ENCODE measurements around the gene TGFBR3L. TPM values are rescaled to one million over a fixed set of nuclear protein-coding genes. Genes with fewer than 3 reads are reported as not detected.

TGFBR3L gene
- total RNA-seq, 3 donors from 2014 or later (not counting 1 experiment from before 2014, with no cell fraction given) = 3.5 to 4.6 (median 4.4) TPM

DNA sequence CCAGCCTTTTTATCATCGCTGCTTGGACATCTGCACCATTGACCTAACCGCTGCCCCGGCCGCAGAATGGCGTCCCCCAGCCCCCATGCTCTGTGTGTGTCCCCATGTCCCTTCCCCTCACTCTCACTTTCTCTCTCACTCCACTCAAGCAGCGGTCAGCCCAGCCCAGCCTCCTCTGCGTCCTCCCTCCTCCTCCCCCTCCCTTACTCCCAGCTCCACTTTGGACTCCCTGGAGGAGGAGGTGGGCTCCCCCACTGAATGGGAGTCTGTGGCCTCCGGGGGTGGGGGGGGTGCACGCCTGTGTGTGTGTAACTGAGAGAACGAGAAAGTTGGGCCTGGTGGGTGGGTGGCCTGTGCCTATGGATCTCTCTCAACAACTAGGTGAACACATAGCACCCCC lies 8.8 kb upstream of the TGFBR3L start:
- no peaks in the 10 kb centered on the region for H3K9me3 ChIP-seq (ENCODE audit: control insufficient read depth, insufficient read depth, low read length)
- no peaks in the 10 kb centered on the region for H3K36me3 Mint-ChIP-seq
- H3K27ac ChIP-seq (ENCODE audit: low read length) = no peak overlapping the region
- intact Hi-C loops (cut with micrococcal nuclease) = no loop called here
- no peak for DNase-seq
- no peaks in the 10 kb centered on the region for H3K9me3 Mint-ChIP-seq
- H3K27me3 ChIP-seq (ENCODE audit: control insufficient read depth, insufficient read depth, low read length) = no peaks in the 10 kb centered on the region
- H3K4me1 Mint-ChIP-seq = peaks cover 20 to 47% of the 10 kb centered on the region in 2 donors
- H3K4me1 ChIP-seq (ENCODE audit: control insufficient read depth, insufficient read depth, low read length) = peaks cover 32% of the 10 kb centered on the region
- H3K27ac Mint-ChIP-seq = peak overlapping the region; percentile 95 to 99
- TF ChIP-seq, protein P1, sequence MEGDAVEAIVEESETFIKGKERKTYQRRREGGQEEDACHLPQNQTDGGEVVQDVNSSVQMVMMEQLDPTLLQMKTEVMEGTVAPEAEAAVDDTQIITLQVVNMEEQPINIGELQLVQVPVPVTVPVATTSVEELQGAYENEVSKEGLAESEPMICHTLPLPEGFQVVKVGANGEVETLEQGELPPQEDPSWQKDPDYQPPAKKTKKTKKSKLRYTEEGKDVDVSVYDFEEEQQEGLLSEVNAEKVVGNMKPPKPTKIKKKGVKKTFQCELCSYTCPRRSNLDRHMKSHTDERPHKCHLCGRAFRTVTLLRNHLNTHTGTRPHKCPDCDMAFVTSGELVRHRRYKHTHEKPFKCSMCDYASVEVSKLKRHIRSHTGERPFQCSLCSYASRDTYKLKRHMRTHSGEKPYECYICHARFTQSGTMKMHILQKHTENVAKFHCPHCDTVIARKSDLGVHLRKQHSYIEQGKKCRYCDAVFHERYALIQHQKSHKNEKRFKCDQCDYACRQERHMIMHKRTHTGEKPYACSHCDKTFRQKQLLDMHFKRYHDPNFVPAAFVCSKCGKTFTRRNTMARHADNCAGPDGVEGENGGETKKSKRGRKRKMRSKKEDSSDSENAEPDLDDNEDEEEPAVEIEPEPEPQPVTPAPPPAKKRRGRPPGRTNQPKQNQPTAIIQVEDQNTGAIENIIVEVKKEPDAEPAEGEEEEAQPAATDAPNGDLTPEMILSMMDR (IDR thresholded peaks at IDR 0.05) = no peak
- ATAC-seq = no peak
- H3K4me3 Mint-ChIP-seq = peak overlapping the region; percentile 73
- no peak overlapping the region for H3K4me3 ChIP-seq (ENCODE audit: low read length)
- 98% methylated on average over 9 of the region's 10 CpGs for WGBS (ENCODE audit: insufficient coverage)
- peaks cover 0 to 3% of the 10 kb centered on the region in 2 donors for H3K27me3 Mint-ChIP-seq (ENCODE audit: low read depth in 2 of 2)
- H3K36me3 ChIP-seq (ENCODE audit: control insufficient read depth, insufficient read depth, low read length) = peaks cover 21% of the 10 kb centered on the region

DNA sequence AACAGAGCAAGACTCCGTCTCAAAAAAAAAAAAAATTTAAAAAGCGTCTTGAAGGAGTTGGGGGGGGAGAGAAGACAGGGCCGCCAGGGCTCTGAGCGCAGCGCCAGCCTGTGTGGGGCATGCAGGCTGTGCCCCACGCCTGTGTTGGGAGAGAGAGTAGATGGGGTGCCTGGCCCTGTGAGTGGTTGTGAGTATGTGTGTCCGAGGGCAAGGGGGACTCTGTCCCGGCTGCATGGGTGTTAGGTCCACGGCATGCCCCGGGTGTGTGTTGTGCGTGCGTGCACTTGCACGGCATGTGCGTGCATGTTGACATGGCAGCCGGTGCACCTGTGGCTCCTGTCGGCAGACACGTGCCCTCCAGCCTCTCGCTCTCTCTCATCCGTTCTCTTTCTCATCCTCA lies 7.5 kb upstream of the TGFBR3L start:
- no peak for ATAC-seq
- intact Hi-C loops (cut with micrococcal nuclease) = no loop called here
- Mint-ChIP-seq H3K27me3 (ENCODE audit: low read depth in 2 of 2) (peaks cover 0 to 3% of the 10 kb centered on the region in 2 donors), H3K9me3 (no peaks in the 10 kb centered on the region), H3K4me1 (peaks cover 20 to 47% of the 10 kb centered on the region in 2 donors), H3K36me3 (no peaks in the 10 kb centered on the region), H3K27ac (peak overlapping the region; percentile 69 to 72), H3K4me3 (peak overlapping the region; percentile 49)
- TF ChIP-seq, protein P1 (IDR thresholded peaks at IDR 0.05) = no peak
- Histone ChIP-seq H3K9me3 (ENCODE audit: control insufficient read depth, insufficient read depth, low read length) (no peaks in the 10 kb centered on the region), H3K27me3 (ENCODE audit: control insufficient read depth, insufficient read depth, low read length) (no peaks in the 10 kb centered on the region), H3K4me1 (ENCODE audit: control insufficient read depth, insufficient read depth, low read length) (peaks cover 32% of the 10 kb centered on the region), H3K27ac (ENCODE audit: low read length) (no peak overlapping the region), H3K4me3 (ENCODE audit: low read length) (no peak overlapping the region), H3K36me3 (ENCODE audit: control insufficient read depth, insufficient read depth, low read length) (peaks cover 34% of the 10 kb centered on the region)
- no peak for DNase-seq
- 96% methylated on average over 19 of the region's 19 CpGs for WGBS (ENCODE audit: insufficient coverage)

DNA sequence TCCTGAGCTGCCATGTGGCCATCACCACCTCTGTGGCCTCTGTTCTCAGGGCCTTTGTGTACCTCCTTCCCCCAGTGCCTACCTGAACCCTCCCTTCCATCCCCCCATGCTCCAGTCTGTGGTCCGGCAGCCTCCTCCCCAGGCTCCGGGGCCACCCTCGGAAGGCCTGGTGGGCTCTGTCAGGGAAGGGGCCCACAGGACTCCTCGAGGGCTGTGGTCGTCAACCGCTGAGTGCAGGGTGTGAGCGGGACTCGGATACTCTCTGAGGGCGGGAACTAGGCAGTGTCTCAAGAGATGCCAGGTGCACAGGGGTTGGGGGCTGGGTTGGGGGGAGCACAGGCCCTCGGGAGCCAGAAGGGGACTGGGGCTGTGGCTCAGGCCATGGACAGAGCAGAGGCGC lies 7.1 kb upstream of the TGFBR3L start:
- no peak overlapping the region for H3K4me3 ChIP-seq (ENCODE audit: low read length)
- intact Hi-C loops (cut with micrococcal nuclease) = no loop called here
- H3K36me3 ChIP-seq (ENCODE audit: control insufficient read depth, insufficient read depth, low read length) = peaks cover 36% of the 10 kb centered on the region
- no peak for DNase-seq
- no peaks in the 10 kb centered on the region for H3K36me3 Mint-ChIP-seq
- TF ChIP-seq, protein P1 (IDR thresholded peaks at IDR 0.05) = no peak
- H3K4me1 ChIP-seq (ENCODE audit: control insufficient read depth, insufficient read depth, low read length) = peaks cover 30% of the 10 kb centered on the region
- H3K4me3 Mint-ChIP-seq = no peak overlapping the region
- peaks cover 0 to 3% of the 10 kb centered on the region in 2 donors for H3K27me3 Mint-ChIP-seq (ENCODE audit: low read depth in 2 of 2)
- ATAC-seq = no peak
- no peaks in the 10 kb centered on the region for H3K9me3 Mint-ChIP-seq
- no peak overlapping the region for H3K27ac ChIP-seq (ENCODE audit: low read length)
- H3K9me3 ChIP-seq (ENCODE audit: control insufficient read depth, insufficient read depth, low read length) = no peaks in the 10 kb centered on the region
- peak overlapping the region in 1 of 2 donors; percentile 69 for H3K27ac Mint-ChIP-seq
- WGBS (ENCODE audit: insufficient coverage) = 90% methylated on average over 11 of the region's 11 CpGs
- H3K4me1 Mint-ChIP-seq = peaks cover 20 to 48% of the 10 kb centered on the region in 2 donors
- H3K27me3 ChIP-seq (ENCODE audit: control insufficient read depth, insufficient read depth, low read length) = no peaks in the 10 kb centered on the region

GRCh38 chr19:7908078-7908699 lies 6.4 kb upstream of the TGFBR3L start:
- DNase-seq (no peak), ATAC-seq (no peak)
- WGBS (ENCODE audit: insufficient coverage) = 87% methylated on average over 14 of the region's 14 CpGs
- H3K4me1 Mint-ChIP-seq = peaks cover 16 to 48% of the 10 kb centered on the region in 2 donors
- TF ChIP-seq, protein P1 (IDR thresholded peaks at IDR 0.05) = no peak
- intact Hi-C loops (cut with micrococcal nuclease) = no loop called here
- Histone ChIP-seq H3K27me3 (ENCODE audit: control insufficient read depth, insufficient read depth, low read length) (no peaks in the 10 kb centered on the region), H3K9me3 (ENCODE audit: control insufficient read depth, insufficient read depth, low read length) (no peaks in the 10 kb centered on the region), H3K27ac (ENCODE audit: low read length) (no peak overlapping the region), H3K4me1 (ENCODE audit: control insufficient read depth, insufficient read depth, low read length) (peaks cover 24% of the 10 kb centered on the region), H3K36me3 (ENCODE audit: control insufficient read depth, insufficient read depth, low read length) (peaks cover 41% of the 10 kb centered on the region), H3K4me3 (ENCODE audit: low read length) (no peak overlapping the region)
- H3K36me3 Mint-ChIP-seq = no peaks in the 10 kb centered on the region
- H3K27me3 Mint-ChIP-seq (ENCODE audit: low read depth in 2 of 2) = peaks cover 0 to 5% of the 10 kb centered on the region in 2 donors
- H3K4me3 Mint-ChIP-seq = no peak overlapping the region
- H3K9me3 Mint-ChIP-seq = no peaks in the 10 kb centered on the region
- H3K27ac Mint-ChIP-seq = peak overlapping the region in 1 of 2 donors; percentile 69
